ENCODE measurements around the gene ZBTB7C.

ZBTB7C gene

GRCh38 chr18:48254077-48254602 is 155.0 kb downstream of the ZBTB7C start:
- DNase-seq (ENCODE audit: low read depth in 2 of 2): no peak

GRCh38 chr18:48252525-48252924 is 156.7 kb downstream of the ZBTB7C start:
- no peak for DNase-seq (ENCODE audit: low read depth in 2 of 2)

- no peak for DNase-seq (ENCODE audit: low read depth in 2 of 2)
These were observed 158.3 kb downstream of the ZBTB7C start for GRCh38 chr18:48250918-48251317.

- no peak for DNase-seq (ENCODE audit: low read depth in 2 of 2)
These were observed 158.7 kb downstream of the ZBTB7C start for GRCh38 chr18:48250362-48250907.

GRCh38 chr18:48249854-48250253 is 159.3 kb downstream of the ZBTB7C start:
- no peak for DNase-seq (ENCODE audit: low read depth in 2 of 2)

- no peak for DNase-seq (ENCODE audit: low read depth in 2 of 2)
These were observed 164.7 kb downstream of the ZBTB7C start for GRCh38 chr18:48244530-48244929.

- no peak for DNase-seq (ENCODE audit: low read depth in 2 of 2)
These were observed 170.5 kb downstream of the ZBTB7C start for GRCh38 chr18:48238636-48239035.

GRCh38 chr18:48238206-48238605 is 171.0 kb downstream of the ZBTB7C start:
- DNase-seq (ENCODE audit: low read depth in 2 of 2): no peak

GRCh38 chr18:48236822-48237221 is 172.4 kb downstream of the ZBTB7C start:
- DNase-seq (ENCODE audit: low read depth in 2 of 2): no peak

GRCh38 chr18:48230467-48231113 is 178.6 kb downstream of the ZBTB7C start:
- DNase-seq (ENCODE audit: low read depth in 2 of 2): no peak

GRCh38 chr18:48229552-48229981 is 179.6 kb downstream of the ZBTB7C start:
- no peak for DNase-seq (ENCODE audit: low read depth in 2 of 2)

- DNase-seq (ENCODE audit: low read depth in 2 of 2): no peak
These were observed 180.3 kb downstream of the ZBTB7C start for GRCh38 chr18:48228841-48229240.

GRCh38 chr18:48228301-48228715 is 180.9 kb downstream of the ZBTB7C start:
- DNase-seq (ENCODE audit: low read depth in 2 of 2): no peak

- no peak for DNase-seq (ENCODE audit: low read depth in 2 of 2)
These were observed 182.0 kb downstream of the ZBTB7C start for GRCh38 chr18:48227206-48227605.

GRCh38 chr18:48226401-48226800 is 182.8 kb downstream of the ZBTB7C start:
- DNase-seq (ENCODE audit: low read depth in 2 of 2): no peak

GRCh38 chr18:48222118-48222517 is 187.1 kb downstream of the ZBTB7C start:
- no peak for DNase-seq (ENCODE audit: low read depth in 2 of 2)

GRCh38 chr18:48219810-48220499 is 189.2 kb downstream of the ZBTB7C start:
- no peak for DNase-seq (ENCODE audit: low read depth in 2 of 2)

GRCh38 chr18:48219037-48219809 is 190.0 kb downstream of the ZBTB7C start:
- DNase-seq (ENCODE audit: low read depth in 2 of 2): no peak

GRCh38 chr18:48218285-48219022 is 190.7 kb downstream of the ZBTB7C start:
- no peak for DNase-seq (ENCODE audit: low read depth in 2 of 2)

- DNase-seq (ENCODE audit: low read depth in 2 of 2): no peak
These were observed 191.6 kb downstream of the ZBTB7C start for GRCh38 chr18:48217258-48218250.
